Measurements from ENCODE around the gene GHRHR.

The GHRHR gene

DNA sequence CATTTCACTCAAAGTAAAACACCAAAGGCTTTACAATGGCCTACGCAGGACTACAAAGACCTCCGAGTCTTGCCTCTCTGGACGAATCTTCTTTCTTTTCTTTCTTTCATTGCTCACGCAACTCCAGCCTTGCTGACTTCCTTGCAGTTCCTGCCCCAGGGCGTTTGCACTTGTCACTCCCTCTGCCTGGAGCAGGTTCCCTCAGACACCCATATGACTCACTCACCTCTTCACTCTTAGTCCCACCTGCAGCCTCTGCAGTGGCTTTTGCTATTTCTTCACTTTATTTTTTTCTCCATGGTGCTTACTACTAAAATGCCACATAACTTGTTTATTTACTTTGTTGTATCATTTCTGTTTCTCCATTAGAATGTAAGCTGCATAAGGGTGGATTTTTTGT is 33.1 kb downstream of the GHRHR start:
- DNase-seq, result no peak
- H3F3A ChIP-seq (ENCODE audit: insufficient read depth, low read length), result no peaks in the 10 kb centered on the region
- H3K9ac ChIP-seq (ENCODE audit: low read length), result no peak overlapping the region
- H3K27ac ChIP-seq (ENCODE audit: low read length), result no peak overlapping the region
- no peak overlapping the region for H3K4me3 ChIP-seq (ENCODE audit: low read length)
- H3K9me2 ChIP-seq (replicated peaks; ENCODE audit: insufficient read depth, low read length), result no peaks in the 10 kb centered on the region
- H2AFZ ChIP-seq (ENCODE audit: low read length), result no peak overlapping the region
- no peaks in the 10 kb centered on the region for H3K36me3 ChIP-seq (replicated peaks; ENCODE audit: insufficient read depth, low read length)
- H3K27me3 ChIP-seq (replicated peaks; ENCODE audit: insufficient read depth, low read length), result no peaks in the 10 kb centered on the region
- no peak for TF ChIP-seq EZH2 (optimal IDR thresholded peaks at IDR 0.05; ENCODE audit: low read depth, low read length)
- TF ChIP-seq EZH2phosphoT487 (IDR thresholded peaks at IDR 0.05; ENCODE audit: low read length), result no peak
- no peak for TF ChIP-seq CTCF (IDR thresholded peaks at IDR 0.05; ENCODE audit: low read length)
- H3K4me1 ChIP-seq (ENCODE audit: low read length), result no peaks in the 10 kb centered on the region
- no peaks in the 10 kb centered on the region for H3K79me2 ChIP-seq (ENCODE audit: low read length)
- no peaks in the 10 kb centered on the region for H4K20me1 ChIP-seq (ENCODE audit: insufficient read depth, low read length)
- no peak overlapping the region for H3K4me2 ChIP-seq (ENCODE audit: low read depth, low read length)
- H3K9me3 ChIP-seq (replicated peaks; ENCODE audit: insufficient read depth, low read length), result no peaks in the 10 kb centered on the region

GRCh38 chr7:30997316-30997715 is 33.6 kb downstream of the GHRHR start:
- H3K4me1 ChIP-seq (ENCODE audit: low read length), result no peaks in the 10 kb centered on the region
- H3K9me2 ChIP-seq (replicated peaks; ENCODE audit: insufficient read depth, low read length), result no peaks in the 10 kb centered on the region
- H2AFZ ChIP-seq (ENCODE audit: low read length), result no peak overlapping the region
- H4K20me1 ChIP-seq (ENCODE audit: insufficient read depth, low read length), result no peaks in the 10 kb centered on the region
- DNase-seq, result no peak
- H3K27ac ChIP-seq (ENCODE audit: low read length), result no peak overlapping the region
- H3K36me3 ChIP-seq (replicated peaks; ENCODE audit: insufficient read depth, low read length), result no peaks in the 10 kb centered on the region
- no peak overlapping the region for H3K4me3 ChIP-seq (ENCODE audit: low read length)
- no peak for TF ChIP-seq EZH2 (optimal IDR thresholded peaks at IDR 0.05; ENCODE audit: low read depth, low read length)
- no peak for TF ChIP-seq EZH2phosphoT487 (IDR thresholded peaks at IDR 0.05; ENCODE audit: low read length)
- no peak for TF ChIP-seq CTCF (IDR thresholded peaks at IDR 0.05; ENCODE audit: low read length)
- H3K9ac ChIP-seq (ENCODE audit: low read length), result no peak overlapping the region
- no peaks in the 10 kb centered on the region for H3K9me3 ChIP-seq (replicated peaks; ENCODE audit: insufficient read depth, low read length)
- no peaks in the 10 kb centered on the region for H3F3A ChIP-seq (ENCODE audit: insufficient read depth, low read length)
- H3K4me2 ChIP-seq (ENCODE audit: low read depth, low read length), result no peak overlapping the region
- H3K79me2 ChIP-seq (ENCODE audit: low read length), result no peaks in the 10 kb centered on the region
- H3K27me3 ChIP-seq (replicated peaks; ENCODE audit: insufficient read depth, low read length), result no peaks in the 10 kb centered on the region

DNA sequence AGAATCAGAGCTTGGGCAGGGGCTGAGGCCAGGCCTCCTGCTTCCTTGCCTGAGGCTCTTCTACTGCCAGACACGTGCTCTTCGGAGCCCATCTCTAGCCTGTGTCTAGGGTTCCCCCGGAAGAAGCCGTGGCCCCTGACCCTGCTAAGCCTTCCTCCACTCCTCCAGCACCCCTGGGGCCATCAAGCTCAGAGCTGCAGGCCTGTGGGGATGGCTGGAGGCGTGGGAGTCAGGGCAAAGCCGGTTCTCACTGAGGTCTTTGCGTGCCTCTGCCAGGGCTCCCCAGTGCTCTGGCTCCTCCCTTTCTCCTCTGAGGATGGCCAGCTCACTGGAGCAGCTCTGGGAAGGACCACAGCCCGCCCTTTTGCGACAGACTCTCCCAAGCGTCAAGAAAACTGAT is 34.4 kb downstream of the GHRHR start:
- no peak overlapping the region for H3K4me2 ChIP-seq (ENCODE audit: low read depth, low read length)
- no peak overlapping the region for H2AFZ ChIP-seq (ENCODE audit: low read length)
- H3K9ac ChIP-seq (ENCODE audit: low read length), result no peak overlapping the region
- no peak overlapping the region for H3K27ac ChIP-seq (ENCODE audit: low read length)
- TF ChIP-seq EZH2 (optimal IDR thresholded peaks at IDR 0.05; ENCODE audit: low read depth, low read length) (no peak), EZH2phosphoT487 (IDR thresholded peaks at IDR 0.05; ENCODE audit: low read length) (no peak), CTCF (IDR thresholded peaks at IDR 0.05; ENCODE audit: low read length) (no peak)
- no peaks in the 10 kb centered on the region for H3K36me3 ChIP-seq (replicated peaks; ENCODE audit: insufficient read depth, low read length)
- H3K4me3 ChIP-seq (ENCODE audit: low read length), result no peak overlapping the region
- no peaks in the 10 kb centered on the region for H3F3A ChIP-seq (ENCODE audit: insufficient read depth, low read length)
- no peaks in the 10 kb centered on the region for H3K27me3 ChIP-seq (replicated peaks; ENCODE audit: insufficient read depth, low read length)
- H4K20me1 ChIP-seq (ENCODE audit: insufficient read depth, low read length), result no peaks in the 10 kb centered on the region
- H3K79me2 ChIP-seq (ENCODE audit: low read length), result no peaks in the 10 kb centered on the region
- no peaks in the 10 kb centered on the region for H3K9me3 ChIP-seq (replicated peaks; ENCODE audit: insufficient read depth, low read length)
- H3K9me2 ChIP-seq (replicated peaks; ENCODE audit: insufficient read depth, low read length), result no peaks in the 10 kb centered on the region
- no peaks in the 10 kb centered on the region for H3K4me1 ChIP-seq (ENCODE audit: low read length)
- DNase-seq, result no peak
